HUES48 (cell line): Measurements from ENCODE around the gene RFTN1.

Experiments
- H3K27ac ChIP-seq: one replicate; pipeline ENCODE4 v1.7.0; 2013; ENCODE audit warnings: low read depth, low read length, inconsistent platforms
- H3K27me3 ChIP-seq: 2 replicates; pipeline ENCODE4 v1.6.1; 2013; ENCODE audit warnings: mild to moderate bottlenecking, low read length; ENCODE audit not compliant: control insufficient read depth, insufficient read depth
- H3K36me3 ChIP-seq: 2 replicates; pipeline ENCODE4 v1.6.1; 2013; ENCODE audit warnings: low read length; ENCODE audit not compliant: control insufficient read depth, insufficient read depth
- H3K4me1 ChIP-seq: 2 replicates; pipeline ENCODE4 v1.6.1; 2013; ENCODE audit warnings: mild to moderate bottlenecking, low read length; ENCODE audit not compliant: control insufficient read depth, insufficient read depth
- H3K4me3 ChIP-seq: 2 replicates; pipeline ENCODE4 v1.5.1; 2013; ENCODE audit warnings: mild to moderate bottlenecking, low read depth, low read length
- H3K9ac ChIP-seq: 2 replicates; pipeline ENCODE4 v1.6.1; 2013; ENCODE audit warnings: mild to moderate bottlenecking, low read depth, low read length, moderate library complexity
- H3K9me3 ChIP-seq: 2 replicates; pipeline ENCODE4 v1.6.1; 2013; ENCODE audit warnings: low read length; ENCODE audit not compliant: control insufficient read depth, insufficient read depth

The RFTN1 gene

DNA sequence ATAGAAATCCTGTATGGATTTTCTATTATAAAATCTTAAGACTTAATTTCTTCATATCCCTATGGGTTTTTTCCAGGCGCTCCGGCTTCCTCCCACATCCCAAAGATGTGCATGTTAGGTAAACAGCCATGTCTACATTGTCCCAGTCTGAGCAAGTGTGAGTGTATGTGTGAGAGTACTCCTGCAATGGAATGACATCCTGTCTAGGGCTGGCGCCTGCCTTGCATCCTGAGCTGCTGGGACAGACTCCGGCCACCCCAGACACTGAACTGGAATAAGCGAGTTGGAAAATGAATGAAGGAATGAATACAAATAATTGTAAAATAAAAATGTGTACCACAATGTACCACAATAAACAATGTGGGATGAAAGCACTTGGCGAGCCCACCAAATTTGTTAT lies 69.2 kb downstream of the RFTN1 start:
- H3K9me3 ChIP-seq, result no peaks in the 10 kb centered on the region
- H3K36me3 ChIP-seq, result no peaks in the 10 kb centered on the region
- no peak overlapping the region for H3K9ac ChIP-seq
- H3K27me3 ChIP-seq, result no peaks in the 10 kb centered on the region
- peaks cover 10% of the 10 kb centered on the region; the same call in 1 of the 2 replicates for H3K4me1 ChIP-seq
- H3K27ac ChIP-seq, result no peak overlapping the region
- no peak overlapping the region for H3K4me3 ChIP-seq

DNA sequence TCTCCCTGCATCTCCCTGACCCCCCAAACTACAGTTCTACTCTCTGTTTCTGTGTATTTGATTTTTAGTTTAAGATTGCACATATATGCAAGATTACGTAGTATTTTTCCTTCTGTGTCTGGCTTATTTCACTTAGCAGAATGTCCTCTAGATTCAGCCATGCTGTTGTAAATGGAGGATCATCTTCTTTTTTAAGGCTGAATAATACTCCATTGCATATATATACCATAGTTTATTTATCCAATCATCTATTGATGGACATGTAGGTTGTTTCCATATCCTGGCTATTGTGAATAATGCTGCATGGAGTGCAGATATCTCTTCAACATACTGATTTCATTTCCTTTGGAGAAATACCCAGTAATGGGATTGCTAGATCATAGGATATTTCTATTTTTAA lies 70.8 kb downstream of the RFTN1 start:
- H3K4me1 ChIP-seq, result no peaks in the 10 kb centered on the region
- H3K27me3 ChIP-seq, result no peaks in the 10 kb centered on the region
- H3K9me3 ChIP-seq, result no peaks in the 10 kb centered on the region
- H3K27ac ChIP-seq, result no peak overlapping the region
- H3K4me3 ChIP-seq, result no peak overlapping the region
- no peak overlapping the region for H3K9ac ChIP-seq
- no peaks in the 10 kb centered on the region for H3K36me3 ChIP-seq

DNA sequence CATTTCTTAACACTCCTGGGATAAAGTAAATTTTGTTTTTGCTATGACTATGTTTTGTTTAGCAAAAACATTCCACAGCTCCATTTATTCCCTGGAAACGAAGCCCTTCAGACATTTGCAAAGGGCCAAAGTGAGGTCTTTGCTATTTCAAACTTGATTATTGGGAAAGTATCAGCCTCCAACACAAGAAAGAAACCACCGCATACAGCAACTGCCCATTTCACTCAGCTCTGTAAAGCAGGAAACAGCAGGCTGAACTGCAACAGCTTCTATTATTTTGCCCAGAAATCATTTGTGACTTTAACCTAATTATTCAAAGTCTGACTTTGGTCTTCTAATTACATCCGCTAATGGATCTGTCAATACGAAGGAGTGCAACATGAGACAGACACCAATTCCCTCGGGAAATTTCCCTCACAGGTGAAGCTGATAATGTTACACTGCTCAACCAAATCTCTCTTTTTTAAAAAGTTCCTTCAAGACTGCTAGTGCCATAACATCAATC lies 72.1 kb downstream of the RFTN1 start:
- Histone ChIP-seq H3K4me1 (no peaks in the 10 kb centered on the region), H3K36me3 (no peaks in the 10 kb centered on the region), H3K27ac (no peak overlapping the region), H3K9me3 (no peaks in the 10 kb centered on the region), H3K9ac (no peak overlapping the region), H3K4me3 (no peak overlapping the region), H3K27me3 (no peaks in the 10 kb centered on the region)

DNA sequence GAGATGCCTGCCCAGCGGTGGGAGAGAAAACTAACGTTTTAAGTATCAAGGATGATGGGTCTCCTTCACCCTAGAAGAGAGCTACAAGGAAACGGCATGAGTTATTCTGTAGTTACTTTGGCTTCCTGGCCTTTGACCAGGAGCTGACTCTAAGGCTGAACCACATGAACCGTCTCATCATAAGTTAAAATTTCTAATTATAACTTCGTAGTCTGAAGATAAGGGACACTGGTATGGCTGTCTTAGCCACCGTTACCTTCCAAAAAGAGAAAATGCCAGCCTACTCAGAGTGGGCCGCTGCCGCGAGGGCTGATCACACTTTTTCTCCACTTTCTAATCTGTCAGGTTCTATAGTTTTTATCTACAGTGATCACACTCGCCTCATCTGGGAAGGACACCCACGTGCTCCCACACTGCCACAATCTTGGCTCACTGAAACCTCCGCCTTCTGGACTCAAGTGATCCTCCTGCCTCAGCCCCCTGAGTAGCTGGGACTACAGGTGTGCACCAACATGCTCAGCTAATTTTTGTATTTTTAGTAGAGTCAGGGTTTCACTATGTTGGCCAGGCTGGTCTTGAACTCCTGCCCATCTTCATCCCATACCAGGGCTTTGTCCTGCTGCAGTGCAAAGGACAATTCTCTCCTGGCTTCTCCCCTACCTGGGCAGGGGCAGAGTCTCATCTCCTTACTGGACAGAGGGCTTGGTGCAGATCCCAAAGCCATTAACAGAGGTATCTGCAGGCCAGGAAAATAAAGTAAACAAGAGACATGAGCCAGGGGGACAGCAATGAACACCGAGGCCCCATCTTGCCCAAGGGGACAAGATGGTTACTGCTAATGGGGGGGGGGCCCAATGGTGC lies 73.4 kb downstream of the RFTN1 start:
- H3K4me3 ChIP-seq, result no peak overlapping the region
- H3K4me1 ChIP-seq, result no peaks in the 10 kb centered on the region
- H3K9ac ChIP-seq, result no peak overlapping the region
- no peaks in the 10 kb centered on the region for H3K27me3 ChIP-seq
- H3K9me3 ChIP-seq, result no peaks in the 10 kb centered on the region
- no peaks in the 10 kb centered on the region for H3K36me3 ChIP-seq
- H3K27ac ChIP-seq, result no peak overlapping the region

DNA sequence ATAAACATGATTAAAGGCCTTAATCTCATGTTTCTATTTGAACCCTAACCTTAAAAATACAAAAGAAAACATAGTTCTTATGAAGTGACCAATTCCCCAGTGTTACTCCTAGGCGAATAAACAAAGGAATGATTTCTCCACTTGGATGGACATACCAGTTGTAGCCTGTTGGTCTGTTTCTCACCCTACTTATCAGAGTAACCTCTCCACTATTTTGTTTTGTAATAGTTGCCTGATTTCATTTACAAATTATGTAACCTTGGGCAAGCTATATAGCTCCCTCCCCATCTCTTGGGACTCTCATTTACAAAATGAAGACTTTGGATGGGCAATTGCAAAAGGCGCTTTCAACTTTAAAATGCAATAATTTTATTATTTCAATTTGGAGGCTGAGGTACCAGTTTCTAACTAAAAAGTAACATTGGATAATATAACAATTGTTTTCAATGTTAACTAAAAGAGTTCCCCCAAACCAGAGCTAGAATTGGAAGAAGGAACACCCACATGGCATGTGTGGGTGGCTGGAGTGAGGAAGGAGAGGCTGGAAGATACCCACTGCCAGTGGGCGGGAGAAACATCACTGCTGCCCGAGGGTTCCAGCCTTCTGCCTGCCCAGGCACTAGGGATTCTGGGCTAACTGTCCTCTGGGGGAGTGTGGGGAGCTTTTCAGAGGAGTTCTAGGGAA lies 74.2 kb downstream of the RFTN1 start:
- no peak overlapping the region for H3K9ac ChIP-seq
- H3K4me1 ChIP-seq, result no peaks in the 10 kb centered on the region
- no peaks in the 10 kb centered on the region for H3K9me3 ChIP-seq

DNA sequence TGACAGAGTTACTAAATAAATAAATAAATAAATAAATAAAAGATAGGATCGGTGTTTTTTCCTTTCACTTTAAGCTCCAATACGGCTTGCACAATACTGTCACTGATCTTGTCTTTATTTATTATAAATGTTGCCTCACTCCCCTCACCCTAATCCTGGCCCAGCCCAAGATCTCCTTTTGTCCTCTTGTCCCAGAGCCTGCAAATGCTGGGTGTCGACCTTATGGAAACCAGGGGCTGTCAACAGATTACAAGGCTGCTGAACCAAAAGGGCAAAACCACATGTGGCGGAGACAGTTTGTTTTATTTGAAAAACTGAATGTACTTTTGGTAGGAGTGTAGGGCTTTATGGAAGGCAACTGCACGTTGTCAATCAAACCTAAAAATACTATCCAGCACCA lies 75.9 kb downstream of the RFTN1 start:
- Histone ChIP-seq H3K4me3 (no peak overlapping the region), H3K9ac (no peak overlapping the region), H3K27ac (no peak overlapping the region), H3K9me3 (no peaks in the 10 kb centered on the region), H3K36me3 (no peaks in the 10 kb centered on the region), H3K4me1 (no peaks in the 10 kb centered on the region), H3K27me3 (no peaks in the 10 kb centered on the region)

More for the DNA sequence above, 74.2 kb downstream of the RFTN1 start:
- H3K27me3 ChIP-seq, result no peaks in the 10 kb centered on the region
- no peak overlapping the region for H3K4me3 ChIP-seq
- H3K27ac ChIP-seq, result no peak overlapping the region
- H3K36me3 ChIP-seq, result no peaks in the 10 kb centered on the region

DNA sequence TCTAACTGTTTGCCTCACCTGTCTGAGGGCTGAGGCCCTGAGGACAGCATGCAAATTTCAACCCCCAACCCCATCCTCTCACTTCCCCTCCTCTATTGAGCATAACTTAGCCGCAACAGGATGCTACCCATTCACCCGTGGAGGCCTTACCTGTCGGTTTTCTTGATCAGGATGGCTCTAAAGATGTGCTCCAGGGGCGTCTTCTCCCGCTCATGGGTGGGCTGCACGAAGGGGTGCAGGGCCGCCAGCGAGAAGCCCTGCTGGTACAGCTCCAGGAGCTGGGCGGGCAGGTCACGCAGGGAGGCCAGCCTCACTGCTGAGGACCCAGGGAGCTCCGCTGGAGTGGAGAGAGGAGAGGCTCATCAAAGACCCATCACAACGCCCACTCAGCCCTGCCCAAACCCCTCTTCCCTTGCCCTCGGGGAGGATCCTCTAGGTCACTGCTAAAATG lies 79.8 kb downstream of the RFTN1 start:
- Histone ChIP-seq H3K4me1 (no peaks in the 10 kb centered on the region), H3K36me3 (no peaks in the 10 kb centered on the region), H3K4me3 (no peak overlapping the region), H3K9ac (no peak overlapping the region), H3K27ac (no peak overlapping the region), H3K27me3 (no peaks in the 10 kb centered on the region), H3K9me3 (no peaks in the 10 kb centered on the region)

DNA sequence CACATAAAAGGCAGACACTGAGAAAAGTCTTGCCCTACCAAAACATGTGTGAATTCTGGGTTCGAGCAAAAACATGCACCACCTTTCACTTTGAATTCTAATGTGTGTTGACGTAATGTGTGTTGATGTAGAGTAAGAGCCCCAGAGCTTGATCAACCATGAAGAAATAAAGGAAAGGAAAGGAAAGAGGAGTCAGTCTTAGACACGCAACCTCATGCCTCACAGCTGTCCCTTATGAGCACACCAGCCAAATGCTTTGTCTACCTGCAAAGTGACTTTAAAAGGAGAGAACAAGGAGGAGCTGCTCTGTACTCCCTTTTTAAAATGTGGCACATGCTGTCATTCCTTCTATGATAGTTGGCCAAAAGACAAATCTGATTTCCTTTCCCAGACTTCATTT lies 80.8 kb downstream of the RFTN1 start:
- H3K4me3 ChIP-seq, result no peak overlapping the region
- H3K9ac ChIP-seq, result no peak overlapping the region
- H3K36me3 ChIP-seq, result no peaks in the 10 kb centered on the region
- H3K27ac ChIP-seq, result no peak overlapping the region
- no peaks in the 10 kb centered on the region for H3K9me3 ChIP-seq
- H3K4me1 ChIP-seq, result no peaks in the 10 kb centered on the region
- no peaks in the 10 kb centered on the region for H3K27me3 ChIP-seq

DNA sequence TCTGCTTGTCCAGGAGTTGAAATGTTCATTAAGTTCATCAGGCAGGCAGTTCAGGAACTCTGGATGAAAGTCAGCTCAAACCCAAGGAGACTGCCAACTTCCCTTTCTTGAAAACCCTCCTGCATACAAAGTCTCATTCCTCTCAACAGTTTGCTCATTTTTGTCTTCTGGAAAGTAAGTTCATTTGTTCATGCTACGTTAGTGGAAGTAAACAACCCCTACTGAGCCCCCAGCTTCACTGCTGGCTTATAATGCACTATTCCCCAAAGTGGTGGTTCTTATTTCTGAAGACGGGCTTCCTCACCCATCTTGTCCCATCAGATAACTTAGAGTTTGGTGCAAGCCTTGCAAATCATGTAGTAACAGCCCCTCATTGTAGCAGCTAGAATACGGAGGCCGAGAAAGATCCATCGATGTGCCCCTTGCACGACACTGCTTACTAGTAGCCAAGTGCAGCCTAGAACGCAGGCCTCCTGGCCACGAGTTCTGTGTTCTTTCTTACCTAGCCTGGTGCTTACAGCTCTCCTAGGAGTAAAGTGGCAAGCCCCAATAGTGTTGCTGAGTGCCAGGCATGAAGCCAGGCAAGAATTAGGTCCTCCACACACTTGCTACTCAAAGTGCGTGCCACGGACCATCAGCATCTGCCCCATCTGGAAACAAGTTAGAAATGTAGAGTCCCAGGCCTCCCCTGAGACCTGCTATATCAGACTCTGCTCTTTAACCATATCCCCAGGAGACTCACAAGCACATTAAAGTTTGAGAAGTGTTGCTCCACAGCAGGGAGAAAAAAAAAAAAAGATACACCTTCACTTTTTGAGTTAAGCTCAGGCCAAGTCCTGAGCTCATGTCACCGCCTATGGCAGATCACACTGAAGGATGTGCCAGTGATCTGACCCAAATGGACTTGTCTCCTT lies 82.5 kb downstream of the RFTN1 start:
- Histone ChIP-seq H3K27me3 (no peaks in the 10 kb centered on the region), H3K4me3 (no peak overlapping the region), H3K9me3 (no peaks in the 10 kb centered on the region), H3K4me1 (no peaks in the 10 kb centered on the region), H3K27ac (no peak overlapping the region), H3K9ac (no peak overlapping the region), H3K36me3 (no peaks in the 10 kb centered on the region)

DNA sequence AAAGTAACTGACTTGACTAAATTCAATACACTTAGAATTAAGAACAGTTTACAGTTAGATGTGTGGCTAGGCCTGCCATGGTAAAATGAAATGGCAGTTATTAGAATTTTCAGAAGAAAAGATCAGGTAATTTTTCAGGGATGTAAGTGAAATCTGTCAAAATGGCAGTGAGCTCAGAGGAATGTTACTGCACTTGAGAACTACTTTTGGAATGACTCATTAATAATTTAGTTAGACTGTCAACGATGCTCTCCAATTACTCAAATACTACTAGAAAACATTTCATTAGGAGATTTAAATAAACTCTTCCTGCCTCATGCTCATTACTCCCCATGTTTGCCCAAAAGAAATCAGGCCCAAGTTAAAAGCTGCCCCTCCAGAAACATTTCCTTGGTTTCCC lies 84.4 kb downstream of the RFTN1 start:
- no peak overlapping the region for H3K4me3 ChIP-seq

More for the DNA sequence above, 84.4 kb downstream of the RFTN1 start:
- Histone ChIP-seq H3K36me3 (no peaks in the 10 kb centered on the region), H3K4me1 (no peaks in the 10 kb centered on the region), H3K27ac (no peak overlapping the region), H3K9ac (no peak overlapping the region), H3K27me3 (no peaks in the 10 kb centered on the region), H3K9me3 (no peaks in the 10 kb centered on the region)
